ENCODE results near the gene ARID1B. TPM values are rescaled to one million over a fixed set of nuclear protein-coding genes. Genes with fewer than 3 reads are reported as not detected.

ARID1B gene
- total and polyA plus RNA-seq, 10 of the 15 experiments (the other 5 are each of a cell fraction or from before 2014, with no cell fraction given), result 24.7 to 133 (median 54.6) TPM

DNA sequence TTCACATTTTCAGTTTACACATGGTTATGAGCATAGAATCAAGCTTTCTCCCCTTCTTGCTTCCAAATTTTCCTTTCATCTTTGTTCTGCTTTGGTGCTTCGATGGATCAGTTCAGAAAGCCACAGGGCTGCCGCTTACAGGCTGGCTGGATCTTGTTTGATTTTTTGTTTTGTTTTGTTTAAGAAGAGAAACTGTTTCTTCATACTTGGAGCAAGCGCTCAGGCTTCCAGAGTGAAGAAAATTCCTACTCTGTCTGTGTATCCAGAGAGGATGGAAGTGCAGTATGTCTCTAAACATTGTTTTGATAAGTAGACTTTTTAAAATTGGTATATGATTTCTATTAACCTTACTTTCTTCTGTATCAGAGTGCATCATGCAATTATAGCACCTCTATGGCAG lies 66.9 kb downstream of the ARID1B start (continued):
- TF ChIP-seq EP300 (IDR thresholded peaks at IDR 0.05; ENCODE audit: borderline replicate concordance in 1 of 2, control insufficient read depth in 1 of 2, low read depth in 2 of 2, low read length in 2 of 2) (no peak), MYC (IDR thresholded peaks at IDR 0.05; ENCODE audit: insufficient read depth, insufficient read length, insufficient replicate concordance, low read length, severe bottlenecking) (no peak)

DNA sequence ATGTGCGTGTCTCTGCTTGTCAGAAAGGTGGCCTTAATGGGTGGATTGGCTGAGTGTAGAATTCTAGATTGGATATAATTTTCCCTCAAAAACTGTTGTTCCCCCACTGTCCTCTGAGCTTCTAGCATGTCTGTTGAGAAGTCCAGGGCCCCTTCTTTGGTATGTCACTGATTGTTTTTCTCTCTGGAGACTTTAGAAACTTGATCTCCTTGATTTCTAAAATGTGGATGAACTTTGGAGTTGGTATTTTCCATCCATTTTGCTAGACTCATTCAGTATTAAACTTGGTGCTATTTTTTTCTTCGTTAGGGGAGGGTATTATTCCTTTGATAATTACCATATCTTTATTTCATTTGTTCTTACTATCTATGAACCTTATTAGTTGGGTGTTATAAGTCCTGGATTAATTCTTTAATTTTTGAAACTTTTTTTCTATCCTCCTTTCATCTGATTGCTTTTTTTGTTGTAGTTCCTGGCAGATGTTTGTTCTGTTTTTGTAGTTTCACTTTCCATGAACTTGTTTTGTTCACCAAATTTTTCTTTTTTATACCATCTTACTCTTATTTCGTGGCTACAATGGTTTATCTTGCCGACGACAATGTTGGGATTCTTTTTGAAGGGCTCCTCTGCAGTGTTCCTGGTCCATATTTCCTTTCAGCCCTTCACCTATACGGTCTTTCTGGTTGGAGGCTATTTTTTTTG lies 68.4 kb downstream of the ARID1B start:
- Histone ChIP-seq H3K9me3 (replicated peaks; ENCODE audit: control insufficient read depth, insufficient read depth, low read length) (no peaks in the 10 kb centered on the region), H3K36me3 (ENCODE audit: control insufficient read depth in 2 of 2, insufficient read depth in 2 of 2, low read length in 1 of 2) (peaks cover 1 to 7% of the 10 kb centered on the region in 2 experiments; a peak in 2 of 4 replicates), H3K4me2 (ENCODE audit: control insufficient read depth, insufficient read depth) (no peak overlapping the region), H4K20me1 (ENCODE audit: control insufficient read depth, insufficient read depth) (no peaks in the 10 kb centered on the region), H3K4me3 (no peak overlapping the region), H3K27ac (ENCODE audit: control insufficient read depth, insufficient read depth) (peak overlapping the region; percentile 30; the same call in 1 of the 2 replicates), H3K27me3 (replicated peaks in 1 of 2; ENCODE audit: control insufficient read depth in 2 of 2, insufficient read depth in 2 of 2, low read length in 1 of 2) (no peaks in the 10 kb centered on the region), H3K9ac (ENCODE audit: control insufficient read depth, insufficient read depth, low read length) (no peak overlapping the region), H2AFZ (ENCODE audit: control insufficient read depth, low read depth, low read length) (no peak overlapping the region), H3K79me2 (ENCODE audit: control insufficient read depth, insufficient read depth, low read length) (peaks cover 97% of the 10 kb centered on the region), H3K4me1 (ENCODE audit: control insufficient read depth, insufficient read depth, low read length) (peaks cover 25% of the 10 kb centered on the region)
- BruUV-seq (replicated peaks), result no TSS peak
- FAIRE-seq, result no peak
- intact Hi-C loops (cut with micrococcal nuclease; ENCODE audit: unreplicated experiment), result no loop called here
- TF ChIP-seq, protein P1, sequence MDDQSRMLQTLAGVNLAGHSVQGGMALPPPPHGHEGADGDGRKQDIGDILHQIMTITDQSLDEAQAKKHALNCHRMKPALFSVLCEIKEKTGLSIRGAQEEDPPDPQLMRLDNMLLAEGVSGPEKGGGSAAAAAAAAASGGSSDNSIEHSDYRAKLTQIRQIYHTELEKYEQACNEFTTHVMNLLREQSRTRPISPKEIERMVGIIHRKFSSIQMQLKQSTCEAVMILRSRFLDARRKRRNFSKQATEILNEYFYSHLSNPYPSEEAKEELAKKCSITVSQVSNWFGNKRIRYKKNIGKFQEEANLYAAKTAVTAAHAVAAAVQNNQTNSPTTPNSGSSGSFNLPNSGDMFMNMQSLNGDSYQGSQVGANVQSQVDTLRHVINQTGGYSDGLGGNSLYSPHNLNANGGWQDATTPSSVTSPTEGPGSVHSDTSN (IDR thresholded peaks at IDR 0.05; ENCODE audit: insufficient replicate concordance, low read depth, low read length), result no peak
- TF ChIP-seq, protein P2, sequence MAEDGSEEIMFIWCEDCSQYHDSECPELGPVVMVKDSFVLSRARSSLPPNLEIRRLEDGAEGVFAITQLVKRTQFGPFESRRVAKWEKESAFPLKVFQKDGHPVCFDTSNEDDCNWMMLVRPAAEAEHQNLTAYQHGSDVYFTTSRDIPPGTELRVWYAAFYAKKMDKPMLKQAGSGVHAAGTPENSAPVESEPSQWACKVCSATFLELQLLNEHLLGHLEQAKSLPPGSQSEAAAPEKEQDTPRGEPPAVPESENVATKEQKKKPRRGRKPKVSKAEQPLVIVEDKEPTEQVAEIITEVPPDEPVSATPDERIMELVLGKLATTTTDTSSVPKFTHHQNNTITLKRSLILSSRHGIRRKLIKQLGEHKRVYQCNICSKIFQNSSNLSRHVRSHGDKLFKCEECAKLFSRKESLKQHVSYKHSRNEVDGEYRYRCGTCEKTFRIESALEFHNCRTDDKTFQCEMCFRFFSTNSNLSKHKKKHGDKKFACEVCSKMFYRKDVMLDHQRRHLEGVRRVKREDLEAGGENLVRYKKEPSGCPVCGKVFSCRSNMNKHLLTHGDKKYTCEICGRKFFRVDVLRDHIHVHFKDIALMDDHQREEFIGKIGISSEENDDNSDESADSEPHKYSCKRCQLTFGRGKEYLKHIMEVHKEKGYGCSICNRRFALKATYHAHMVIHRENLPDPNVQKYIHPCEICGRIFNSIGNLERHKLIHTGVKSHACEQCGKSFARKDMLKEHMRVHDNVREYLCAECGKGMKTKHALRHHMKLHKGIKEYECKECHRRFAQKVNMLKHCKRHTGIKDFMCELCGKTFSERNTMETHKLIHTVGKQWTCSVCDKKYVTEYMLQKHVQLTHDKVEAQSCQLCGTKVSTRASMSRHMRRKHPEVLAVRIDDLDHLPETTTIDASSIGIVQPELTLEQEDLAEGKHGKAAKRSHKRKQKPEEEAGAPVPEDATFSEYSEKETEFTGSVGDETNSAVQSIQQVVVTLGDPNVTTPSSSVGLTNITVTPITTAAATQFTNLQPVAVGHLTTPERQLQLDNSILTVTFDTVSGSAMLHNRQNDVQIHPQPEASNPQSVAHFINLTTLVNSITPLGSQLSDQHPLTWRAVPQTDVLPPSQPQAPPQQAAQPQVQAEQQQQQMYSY (CRISPR knock-in tag; IDR thresholded peaks at IDR 0.05), result no peak
- TF ChIP-seq CEBPB (IDR thresholded peaks at IDR 0.05; ENCODE audit: borderline replicate concordance in 1 of 2, low read depth in 2 of 2, low read length in 2 of 2), result no peak
- no peak for TF ChIP-seq NFYB (IDR thresholded peaks at IDR 0.05; ENCODE audit: insufficient read depth, low read depth, low read length)
- no peak for TF ChIP-seq HDGF (IDR thresholded peaks at IDR 0.05)
- TF ChIP-seq ZNF207 (IDR thresholded peaks at IDR 0.05; ENCODE audit: borderline replicate concordance), result no peak
- TF ChIP-seq NFXL1 (IDR thresholded peaks at IDR 0.05; ENCODE audit: borderline replicate concordance), result no peak
- TF ChIP-seq YY1 (IDR thresholded peaks at IDR 0.05; ENCODE audit: low read depth, low read length), result no peak
- ATAC-seq, result no peak
- ChIA-PET CTCF (interaction anchor here (1.0 kb wide), 1 partner anchor 42 kb away, joined by 3 read pairs; no protein-coding TSS in a partner anchor), POLR2A (no interaction called here), RAD21 (ENCODE audit: unreplicated experiment) (no interaction called here), SMC1A (ENCODE audit: uncharacterized antibody, unreplicated experiment) (no interaction called here)
- WGBS (ENCODE audit: insufficient coverage, insufficient replicate concordance, low lambda C conversion rate, missing lambda C conversion rate), result 90% methylated on average over 6 of the region's 6 CpGs
- no peak for DNase-seq (ENCODE audit: low read depth, low spot score)
- in situ Hi-C loops (cut with MboI), result no loop called here

Data from GM12878 (cell line).